ENCODE results near the gene PTPN5.
A peak's percentile ranks its signal among the peaks of the same experiment; 100 is the strongest.

PTPN5 gene

GRCh38 chr11:18790883-18791206 is 753 bp downstream of the PTPN5 start:
- H3K27me3 ChIP-seq (ENCODE audit: insufficient read depth, low read depth, severe bottlenecking) = peaks cover 41% of the 10 kb centered on the region
- peak overlapping the region; percentile 45 for H3K4me3 ChIP-seq (ENCODE audit: low read depth, low read length)
- DNase-seq = peak; percentile 44
- no peak overlapping the region for H3K27ac ChIP-seq
- no peak for TF ChIP-seq CTCF (IDR thresholded peaks at IDR 0.05; ENCODE audit: low read depth, low read length)
- no peaks in the 10 kb centered on the region for H3K36me3 ChIP-seq
- no peaks in the 10 kb centered on the region for H3K9me3 ChIP-seq (ENCODE audit: severe bottlenecking)

- Histone ChIP-seq H3K36me3 (no peaks in the 10 kb centered on the region), H3K27me3 (ENCODE audit: insufficient read depth, low read depth, severe bottlenecking) (peaks cover 40% of the 10 kb centered on the region), H3K4me3 (ENCODE audit: low read depth, low read length) (no peak overlapping the region), H3K9me3 (ENCODE audit: severe bottlenecking) (no peaks in the 10 kb centered on the region), H3K27ac (no peak overlapping the region)
- no peak for DNase-seq
- no peak for TF ChIP-seq CTCF (IDR thresholded peaks at IDR 0.05; ENCODE audit: low read depth, low read length)
Measured at GRCh38 chr11:18789942-18790341, 1.7 kb downstream of the PTPN5 start.

DNA sequence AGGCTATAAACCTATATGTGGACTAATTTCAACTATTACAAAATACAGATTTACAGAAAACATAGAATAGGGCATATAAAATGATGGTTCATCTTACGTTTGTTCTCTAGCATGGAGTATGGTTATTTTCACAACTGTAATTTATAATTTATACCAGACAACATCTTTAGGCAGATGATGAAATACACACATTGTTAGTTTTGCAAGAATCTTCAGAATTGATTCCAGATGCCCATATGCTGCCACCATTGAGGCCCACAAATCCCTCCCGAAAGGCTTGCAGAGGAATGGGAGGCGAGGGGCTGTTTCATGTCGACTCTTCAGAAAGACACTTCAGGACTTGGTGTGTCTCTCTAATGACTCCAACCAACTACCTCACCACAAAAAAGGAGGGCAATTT is 6.2 kb downstream of the PTPN5 start:
- peaks cover 3% of the 10 kb centered on the region for H3K27me3 ChIP-seq (ENCODE audit: insufficient read depth, low read depth, severe bottlenecking)

DNA sequence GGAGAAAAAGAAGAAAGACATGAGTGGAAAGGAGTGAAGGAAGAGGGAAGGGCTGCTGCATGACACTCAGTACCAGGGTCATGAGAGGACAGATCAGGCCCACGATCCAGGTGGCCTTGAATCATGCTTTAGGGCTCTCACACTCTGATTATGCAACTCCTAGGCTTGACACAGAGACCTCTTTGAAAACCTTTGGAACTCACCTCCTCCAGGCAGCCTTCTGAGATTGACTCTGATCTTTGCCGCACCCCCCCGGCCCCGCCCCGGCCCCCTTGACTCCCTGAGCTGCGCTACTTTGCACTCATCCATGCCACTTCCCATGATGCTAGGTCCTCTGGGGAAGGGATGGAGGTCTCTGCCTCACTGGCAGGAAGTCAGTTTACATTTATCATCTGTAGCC is 10.7 kb downstream of the PTPN5 start:
- no peaks in the 10 kb centered on the region for H3K27me3 ChIP-seq (ENCODE audit: insufficient read depth, low read depth, severe bottlenecking)
- TF ChIP-seq CTCF (IDR thresholded peaks at IDR 0.05; ENCODE audit: low read depth, low read length) = no peak
- no peak for DNase-seq

More for the DNA sequence above, 6.2 kb downstream of the PTPN5 start:
- no peaks in the 10 kb centered on the region for H3K9me3 ChIP-seq (ENCODE audit: severe bottlenecking)
- no peak for TF ChIP-seq CTCF (IDR thresholded peaks at IDR 0.05; ENCODE audit: low read depth, low read length)
- H3K36me3 ChIP-seq = no peaks in the 10 kb centered on the region
- DNase-seq = no peak
- H3K4me3 ChIP-seq (ENCODE audit: low read depth, low read length) = no peak overlapping the region
- no peak overlapping the region for H3K27ac ChIP-seq

DNA sequence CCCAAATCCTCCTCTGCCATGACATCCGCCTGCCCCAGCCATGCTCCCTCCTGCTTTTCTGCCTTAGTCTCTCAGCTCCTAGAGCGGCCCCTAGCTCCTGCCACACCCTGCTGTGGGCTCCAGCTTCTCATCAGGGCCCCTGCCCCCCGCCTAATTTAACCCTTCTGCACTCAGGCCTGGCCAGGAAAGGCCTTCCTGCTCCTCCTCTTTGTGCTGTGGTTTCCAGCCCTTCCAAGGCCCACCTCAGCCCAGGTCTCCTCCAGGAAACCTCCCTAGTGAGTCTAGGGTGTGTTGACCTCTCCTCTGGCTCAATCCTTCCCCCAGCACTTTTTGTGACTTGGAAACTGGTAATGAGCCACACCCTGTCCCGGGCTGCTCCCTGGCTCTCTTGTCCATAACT is 11.3 kb downstream of the PTPN5 start:
- Histone ChIP-seq H3K4me3 (ENCODE audit: low read depth, low read length) (no peak overlapping the region), H3K9me3 (ENCODE audit: severe bottlenecking) (no peaks in the 10 kb centered on the region), H3K27ac (no peak overlapping the region), H3K36me3 (no peaks in the 10 kb centered on the region), H3K27me3 (ENCODE audit: insufficient read depth, low read depth, severe bottlenecking) (no peaks in the 10 kb centered on the region)
- TF ChIP-seq CTCF (IDR thresholded peaks at IDR 0.05; ENCODE audit: low read depth, low read length) = no peak
- DNase-seq = no peak

More for the DNA sequence above, 10.7 kb downstream of the PTPN5 start:
- Histone ChIP-seq H3K27ac (no peak overlapping the region), H3K36me3 (no peaks in the 10 kb centered on the region), H3K9me3 (ENCODE audit: severe bottlenecking) (no peaks in the 10 kb centered on the region), H3K4me3 (ENCODE audit: low read depth, low read length) (no peak overlapping the region)

DNA sequence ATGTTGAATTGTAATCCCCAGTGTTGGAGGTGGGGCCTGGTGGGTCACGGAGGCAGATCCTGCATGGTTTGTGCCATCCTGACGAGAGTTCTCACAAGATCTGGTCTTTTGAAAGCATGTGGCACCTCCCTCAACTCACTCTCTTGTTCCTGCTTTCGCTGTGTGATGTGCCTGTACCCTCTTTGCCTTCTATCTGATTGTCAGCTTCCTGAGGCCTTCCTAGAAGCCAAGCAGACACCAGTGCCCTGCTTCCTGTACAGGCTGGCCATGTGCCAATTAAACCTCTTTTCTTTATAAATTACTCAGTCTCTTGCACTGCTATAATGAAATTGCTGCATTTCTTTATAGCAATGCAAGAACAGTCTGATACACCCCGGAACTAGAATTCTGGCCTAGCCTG is 13.1 kb downstream of the PTPN5 start:
- DNase-seq = no peak
- H3K9me3 ChIP-seq (ENCODE audit: severe bottlenecking) = no peaks in the 10 kb centered on the region
- no peak overlapping the region for H3K27ac ChIP-seq
- TF ChIP-seq CTCF (IDR thresholded peaks at IDR 0.05; ENCODE audit: low read depth, low read length) = no peak
- H3K36me3 ChIP-seq = no peaks in the 10 kb centered on the region
- no peak overlapping the region for H3K4me3 ChIP-seq (ENCODE audit: low read depth, low read length)
- H3K27me3 ChIP-seq (ENCODE audit: insufficient read depth, low read depth, severe bottlenecking) = no peaks in the 10 kb centered on the region
